Activated CD8-positive, alpha-beta T cell treated with anti-CD3 and anti-CD28 coated beads for 36 hours (primary cell): ENCODE data around the gene ORAI1. TPM values are rescaled to one million over a fixed set of nuclear protein-coding genes. Genes with fewer than 3 reads are reported as not detected.

Experiments
- ATAC-seq: fragments of 200-7000 bp; cut with Tn5 transposase; one replicate; pipeline ENCODE4 v1.10.0; 2021; ENCODE audit warnings: mild to moderate bottlenecking, moderate library complexity
- CTCF ChIA-PET: fragments of 350-600 bp; sonication (Branson Sonifier 250); formaldehyde crosslinking; loops from one replicate; lab custom pipeline; 2021; ENCODE audit warnings: antibody characterized with exemption; lab: Charles Lee
- POLR2A ChIA-PET: fragments of 350-600 bp; sonication (Branson Sonifier 250); formaldehyde crosslinking; loops from one replicate; lab custom pipeline; 2021; ENCODE audit warnings: antibody characterized with exemption; lab: Charles Lee
- DNase-seq: peaks from one replicate; pipeline ENCODE4 v3.0.0-alpha.2; 2020
- H3K27ac Mint-ChIP-seq: one replicate; pipeline ENCODE4 v1.8.0; 2021; ENCODE audit warnings: mild to moderate bottlenecking, mixed read lengths
- H3K27me3 Mint-ChIP-seq: one replicate; pipeline ENCODE4 v1.8.0; 2021; ENCODE audit warnings: mixed read lengths
- H3K36me3 Mint-ChIP-seq: one replicate; pipeline ENCODE4 v1.8.0; 2021; ENCODE audit warnings: low read depth, mixed read lengths
- H3K4me1 Mint-ChIP-seq: one replicate; pipeline ENCODE4 v1.8.0; 2021; ENCODE audit warnings: low read depth, mixed read lengths
- H3K4me3 Mint-ChIP-seq: one replicate; pipeline ENCODE4 v1.8.0; 2021; ENCODE audit warnings: mild to moderate bottlenecking, moderate library complexity, mixed read lengths
- H3K9me3 Mint-ChIP-seq: one replicate; pipeline ENCODE4 v1.8.0; 2021; ENCODE audit warnings: mixed read lengths
- intact Hi-C: fragments of 100-400 bp; cut with micrococcal nuclease; formaldehyde crosslinking; loops from one replicate; pipeline ENCODE4 v1.10.0; 2022
- total RNA-seq, 2 experiments: library from RNA; stranded (reverse); gene quantifications; one replicate each; pipeline ENCODE4 v1.2.3, GENCODE V29; 2021
- TF ChIP-seq, protein P1 (sequence below): fragments of 200-600 bp; IDR thresholded peaks from one replicate; pipeline ENCODE4 v1.8.0; 2022; ENCODE audit warnings: antibody characterized with exemption, mild to moderate bottlenecking

The ORAI1 gene
- total RNA-seq, 2 experiments from 2014 or later, result 37.0 to 38.1 TPM

DNA sequence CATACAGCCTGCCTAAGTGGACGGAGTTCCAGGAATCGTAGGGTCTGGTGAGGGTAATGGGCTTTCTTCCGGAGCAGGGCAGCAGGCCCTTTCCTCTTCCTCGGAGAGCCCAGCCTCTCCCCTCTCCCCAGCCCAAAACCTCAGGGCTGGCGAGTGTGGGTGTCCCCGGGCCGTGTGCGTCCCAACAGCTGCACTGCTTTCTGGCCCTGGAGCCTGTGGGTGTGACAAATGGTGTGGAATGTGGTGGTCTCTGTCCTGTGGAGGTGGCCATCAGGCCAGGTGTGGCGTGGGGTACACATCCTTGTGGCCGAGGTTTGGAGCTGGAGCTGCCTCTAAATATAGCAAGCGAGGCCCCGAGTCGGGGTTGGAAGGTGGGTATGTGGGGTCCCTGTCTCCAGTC, 8.5 kb downstream of the ORAI1 start:
- H3K27me3 Mint-ChIP-seq, result no peaks in the 10 kb centered on the region
- no peaks in the 10 kb centered on the region for H3K9me3 Mint-ChIP-seq
- peaks cover 66% of the 10 kb centered on the region for H3K4me1 Mint-ChIP-seq
- no peak for ATAC-seq
- intact Hi-C loops, result no loop called here
- ChIA-PET CTCF (interaction anchor here (1.0 to 5.4 kb wide), 5 partner anchors 8 to 141 kb away, joined by 3 to 38 read pairs (median 4); partner anchors contain the start of gene ORAI1), POLR2A (interaction anchor here (0.8 to 5.6 kb wide), 5 partner anchors 8 to 45 kb away, joined by 3 to 69 read pairs (median 5); partner anchors contain the start of gene ORAI1)
- H3K27ac Mint-ChIP-seq, result peak overlapping the region; percentile 95
- peak overlapping the region; percentile 34 for H3K4me3 Mint-ChIP-seq
- no peak for DNase-seq
- peaks cover 52% of the 10 kb centered on the region for H3K36me3 Mint-ChIP-seq
- TF ChIP-seq, protein P1, sequence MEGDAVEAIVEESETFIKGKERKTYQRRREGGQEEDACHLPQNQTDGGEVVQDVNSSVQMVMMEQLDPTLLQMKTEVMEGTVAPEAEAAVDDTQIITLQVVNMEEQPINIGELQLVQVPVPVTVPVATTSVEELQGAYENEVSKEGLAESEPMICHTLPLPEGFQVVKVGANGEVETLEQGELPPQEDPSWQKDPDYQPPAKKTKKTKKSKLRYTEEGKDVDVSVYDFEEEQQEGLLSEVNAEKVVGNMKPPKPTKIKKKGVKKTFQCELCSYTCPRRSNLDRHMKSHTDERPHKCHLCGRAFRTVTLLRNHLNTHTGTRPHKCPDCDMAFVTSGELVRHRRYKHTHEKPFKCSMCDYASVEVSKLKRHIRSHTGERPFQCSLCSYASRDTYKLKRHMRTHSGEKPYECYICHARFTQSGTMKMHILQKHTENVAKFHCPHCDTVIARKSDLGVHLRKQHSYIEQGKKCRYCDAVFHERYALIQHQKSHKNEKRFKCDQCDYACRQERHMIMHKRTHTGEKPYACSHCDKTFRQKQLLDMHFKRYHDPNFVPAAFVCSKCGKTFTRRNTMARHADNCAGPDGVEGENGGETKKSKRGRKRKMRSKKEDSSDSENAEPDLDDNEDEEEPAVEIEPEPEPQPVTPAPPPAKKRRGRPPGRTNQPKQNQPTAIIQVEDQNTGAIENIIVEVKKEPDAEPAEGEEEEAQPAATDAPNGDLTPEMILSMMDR, result no peak

DNA sequence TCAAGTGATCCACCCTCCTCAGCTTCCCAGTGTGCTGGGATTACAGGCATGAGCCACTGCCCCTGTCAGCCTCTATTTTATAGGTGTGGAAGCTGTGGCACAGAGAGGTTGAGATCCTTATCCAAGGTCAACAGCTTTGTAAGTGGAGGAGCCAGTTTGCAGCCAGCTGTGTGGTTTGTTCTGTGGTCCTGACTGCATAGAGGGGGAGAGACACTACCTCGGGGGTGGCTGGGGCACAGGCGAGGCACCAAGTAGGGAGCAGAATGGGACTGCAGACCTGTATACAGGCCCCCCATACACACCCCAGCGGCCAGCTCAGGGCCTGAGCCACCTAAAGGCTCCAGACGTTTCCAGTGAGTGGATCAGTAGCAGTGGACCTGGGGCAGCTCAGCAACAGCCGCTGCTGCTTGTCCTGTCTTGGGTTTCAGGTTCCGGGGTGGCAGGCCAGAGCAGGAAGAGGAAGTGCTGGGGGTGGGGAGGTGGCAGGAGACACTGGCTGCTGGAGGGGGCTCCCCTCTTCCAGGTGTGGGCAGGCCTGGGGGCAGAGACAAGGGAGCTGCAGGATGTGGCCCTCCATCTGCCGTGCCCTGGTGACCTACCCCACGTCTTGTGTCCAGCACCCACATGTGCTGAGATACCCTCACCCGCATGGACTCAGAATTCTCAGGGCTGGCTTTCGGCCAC, 11.0 kb downstream of the ORAI1 start:
- ChIA-PET CTCF (interaction anchor here (0.9 to 5.4 kb wide), 9 partner anchors 11 to 157 kb away, joined by 4 to 38 read pairs (median 5); partner anchors contain the start of genes MORN3, ORAI1 and RHOF), POLR2A (interaction anchor here (0.5 to 5.6 kb wide), 14 partner anchors 8 to 168 kb away, joined by 3 to 69 read pairs (median 4); partner anchors contain the start of genes MORN3 and ORAI1)
- Mint-ChIP-seq H3K36me3 (peaks cover 49% of the 10 kb centered on the region), H3K4me1 (peaks cover 48% of the 10 kb centered on the region), H3K9me3 (no peaks in the 10 kb centered on the region), H3K4me3 (peak overlapping the region; percentile 60), H3K27ac (peak overlapping the region; percentile 95), H3K27me3 (no peaks in the 10 kb centered on the region)
- DNase-seq, result peak; percentile 89
- intact Hi-C loops, result no loop called here
- ATAC-seq, result peak; percentile 91
- TF ChIP-seq, protein P1, result no peak

DNA sequence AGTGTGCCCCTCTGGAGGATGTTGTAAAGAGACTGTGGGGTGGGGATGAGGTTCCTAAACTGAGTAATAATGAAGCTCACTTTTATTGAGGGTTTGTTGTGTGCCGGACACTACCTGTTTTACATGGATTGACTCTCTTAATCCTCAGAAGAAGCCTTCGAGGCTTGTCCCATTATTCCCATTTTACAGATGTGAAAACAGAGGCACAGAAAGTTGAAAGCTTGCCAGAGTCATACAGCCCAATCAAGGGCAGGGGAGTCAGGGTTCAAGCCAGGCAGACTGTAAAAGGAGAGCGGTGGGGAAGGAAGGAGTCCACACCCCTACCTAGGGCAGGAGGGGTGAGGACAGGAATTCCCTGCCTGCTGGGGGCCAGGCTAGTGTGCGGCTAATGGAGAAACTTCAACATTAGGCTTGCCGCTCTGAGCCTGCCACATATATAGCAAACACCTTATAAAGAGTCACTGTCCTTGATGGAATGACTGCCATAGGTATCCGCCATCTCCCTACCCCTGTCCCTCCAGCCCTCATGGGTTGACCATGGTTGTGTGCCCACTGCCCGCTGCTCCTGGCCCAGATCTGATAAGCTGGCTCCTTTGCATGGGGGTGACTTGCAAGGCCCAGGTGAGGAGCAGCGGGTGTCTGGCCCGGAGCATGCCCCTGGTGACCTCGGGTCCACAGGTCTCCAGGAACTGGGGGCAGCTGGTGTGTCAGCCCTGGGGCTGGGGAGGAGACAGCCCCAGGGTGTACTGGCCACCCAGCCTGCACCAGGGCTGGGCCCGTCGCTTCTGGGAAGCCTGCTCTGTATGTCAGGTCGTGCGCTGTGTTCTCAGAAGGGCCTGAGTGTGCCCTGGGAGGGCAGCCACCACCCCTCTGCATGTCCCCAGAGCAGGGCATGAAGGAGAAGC, 12.2 kb downstream of the ORAI1 start:
- Mint-ChIP-seq H3K4me1 (peaks cover 37% of the 10 kb centered on the region), H3K36me3 (peaks cover 41% of the 10 kb centered on the region), H3K4me3 (peak overlapping the region; percentile 60), H3K9me3 (no peaks in the 10 kb centered on the region), H3K27me3 (no peaks in the 10 kb centered on the region), H3K27ac (peak overlapping the region; percentile 95)
- DNase-seq (no peak), ATAC-seq (no peak)
- TF ChIP-seq, protein P1, result no peak
- POLR2A ChIA-PET, result interaction anchor here (0.7 to 5.6 kb wide), 9 partner anchors 10 to 144 kb away, joined by 3 to 69 read pairs (median 5); partner anchors contain the start of genes MORN3 and ORAI1
- intact Hi-C loops, result no loop called here
- CTCF ChIA-PET, result interaction anchor here (0.9 to 5.4 kb wide), 11 partner anchors 10 to 156 kb away, joined by 3 to 38 read pairs (median 5); partner anchors contain the start of genes MORN3, ORAI1 and RHOF

DNA sequence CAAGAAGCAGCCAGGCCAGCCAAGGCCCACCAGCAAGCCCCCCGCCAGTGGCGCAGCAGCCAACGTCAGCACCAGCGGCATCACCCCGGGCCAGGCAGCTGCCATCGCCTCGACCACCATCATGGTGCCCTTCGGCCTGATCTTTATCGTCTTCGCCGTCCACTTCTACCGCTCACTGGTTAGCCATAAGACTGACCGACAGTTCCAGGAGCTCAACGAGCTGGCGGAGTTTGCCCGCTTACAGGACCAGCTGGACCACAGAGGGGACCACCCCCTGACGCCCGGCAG, 15.0 kb downstream of the ORAI1 start:
- Mint-ChIP-seq H3K9me3 (no peaks in the 10 kb centered on the region), H3K27me3 (no peaks in the 10 kb centered on the region), H3K4me3 (no peak overlapping the region), H3K36me3 (peaks cover 36% of the 10 kb centered on the region), H3K27ac (peak overlapping the region; percentile 79), H3K4me1 (peaks cover 24% of the 10 kb centered on the region)
- ChIA-PET POLR2A (interaction anchor here (0.8 to 3.4 kb wide), 3 partner anchors 14 to 1097 kb away, joined by 3 to 16 read pairs (median 4); partner anchors contain the start of gene ORAI1), CTCF (no interaction called here)
- TF ChIP-seq, protein P1, result no peak
- intact Hi-C loops, result no loop called here
- ATAC-seq (no peak), DNase-seq (no peak)
